Measurements from ENCODE around the gene GREM2.

GREM2 gene

DNA sequence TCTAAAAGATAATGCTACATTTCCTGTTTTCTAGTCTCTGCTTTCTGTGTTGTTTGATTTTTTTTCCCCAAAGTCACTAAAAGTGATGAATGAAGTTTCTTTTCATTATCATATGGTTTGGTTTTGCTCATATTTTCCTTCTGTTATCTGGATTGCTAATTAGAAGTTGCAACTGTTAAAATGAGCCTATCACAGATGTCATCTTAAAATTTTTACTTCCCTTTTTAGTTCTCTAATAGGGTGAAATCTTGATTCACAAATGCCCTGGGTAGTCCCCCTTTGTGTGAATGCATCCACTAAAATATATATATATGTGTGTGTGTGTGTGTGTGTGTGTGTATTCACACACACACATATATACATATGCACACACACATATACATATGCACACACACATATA, 144.1 kb downstream of the GREM2 start:
- Histone ChIP-seq H3K36me3 (no peaks in the 10 kb centered on the region), H3K9me3 (no peaks in the 10 kb centered on the region), H3K4me1 (no peaks in the 10 kb centered on the region), H3K27ac (no peak overlapping the region), H3K4me3 (no peak overlapping the region), H3K27me3 (no peaks in the 10 kb centered on the region)
- TF ChIP-seq, protein P1, sequence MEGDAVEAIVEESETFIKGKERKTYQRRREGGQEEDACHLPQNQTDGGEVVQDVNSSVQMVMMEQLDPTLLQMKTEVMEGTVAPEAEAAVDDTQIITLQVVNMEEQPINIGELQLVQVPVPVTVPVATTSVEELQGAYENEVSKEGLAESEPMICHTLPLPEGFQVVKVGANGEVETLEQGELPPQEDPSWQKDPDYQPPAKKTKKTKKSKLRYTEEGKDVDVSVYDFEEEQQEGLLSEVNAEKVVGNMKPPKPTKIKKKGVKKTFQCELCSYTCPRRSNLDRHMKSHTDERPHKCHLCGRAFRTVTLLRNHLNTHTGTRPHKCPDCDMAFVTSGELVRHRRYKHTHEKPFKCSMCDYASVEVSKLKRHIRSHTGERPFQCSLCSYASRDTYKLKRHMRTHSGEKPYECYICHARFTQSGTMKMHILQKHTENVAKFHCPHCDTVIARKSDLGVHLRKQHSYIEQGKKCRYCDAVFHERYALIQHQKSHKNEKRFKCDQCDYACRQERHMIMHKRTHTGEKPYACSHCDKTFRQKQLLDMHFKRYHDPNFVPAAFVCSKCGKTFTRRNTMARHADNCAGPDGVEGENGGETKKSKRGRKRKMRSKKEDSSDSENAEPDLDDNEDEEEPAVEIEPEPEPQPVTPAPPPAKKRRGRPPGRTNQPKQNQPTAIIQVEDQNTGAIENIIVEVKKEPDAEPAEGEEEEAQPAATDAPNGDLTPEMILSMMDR (IDR thresholded peaks at IDR 0.05), result no peak
- DNase-seq, result no peak
- intact Hi-C loops (cut with DNase I; ENCODE audit: low total_unique reads), result no loop called here

DNA sequence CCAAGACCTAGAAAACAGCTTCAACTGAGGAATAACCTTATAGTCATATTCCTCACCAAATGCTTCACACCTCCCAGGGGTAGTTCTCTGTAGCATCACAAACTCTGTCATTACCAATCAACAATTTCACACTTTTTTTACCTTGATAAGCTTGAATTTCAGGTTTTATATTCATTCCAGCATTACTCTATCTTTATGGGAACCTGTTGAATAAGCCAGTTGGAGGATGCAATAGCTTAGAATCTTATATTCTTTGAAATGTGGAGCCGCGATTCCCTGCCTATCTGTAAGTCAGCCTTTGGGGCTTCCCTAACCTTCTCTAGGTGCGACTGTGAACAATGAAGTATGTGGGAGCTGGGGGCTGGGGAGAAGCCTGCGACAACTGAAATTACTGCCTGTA, 145.4 kb downstream of the GREM2 start:
- Histone ChIP-seq H3K27me3 (no peaks in the 10 kb centered on the region), H3K4me1 (no peaks in the 10 kb centered on the region), H3K27ac (no peak overlapping the region), H3K9me3 (no peaks in the 10 kb centered on the region), H3K4me3 (no peak overlapping the region), H3K36me3 (no peaks in the 10 kb centered on the region)
- TF ChIP-seq, protein P1 (IDR thresholded peaks at IDR 0.05), result no peak
- intact Hi-C loops (cut with DNase I; ENCODE audit: low total_unique reads), result no loop called here
- DNase-seq, result no peak

DNA sequence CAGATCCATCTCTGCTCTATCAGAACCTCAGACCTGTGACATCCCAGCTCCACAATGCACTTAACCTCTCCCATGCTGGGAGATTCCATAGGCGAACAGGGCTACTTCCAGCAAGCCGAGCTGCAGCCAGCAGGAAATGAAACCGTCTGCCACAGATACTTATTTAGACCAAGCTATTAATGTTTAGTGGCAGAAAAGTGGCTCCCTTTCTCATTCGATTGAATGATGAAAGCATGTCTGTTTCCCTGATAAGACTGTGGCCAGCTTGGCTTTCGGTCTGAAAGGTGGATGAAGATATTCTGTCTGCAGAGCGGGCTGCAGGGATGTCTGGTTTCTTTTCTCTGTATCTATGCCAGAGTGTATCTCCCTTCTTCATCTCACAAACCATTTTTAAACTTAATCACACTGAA, 146.4 kb downstream of the GREM2 start:
- DNase-seq, result no peak
- intact Hi-C loops (cut with DNase I; ENCODE audit: low total_unique reads), result no loop called here
- Histone ChIP-seq H3K27ac (no peak overlapping the region), H3K36me3 (no peaks in the 10 kb centered on the region), H3K4me1 (no peaks in the 10 kb centered on the region), H3K4me3 (no peak overlapping the region), H3K27me3 (no peaks in the 10 kb centered on the region), H3K9me3 (no peaks in the 10 kb centered on the region)
- TF ChIP-seq, protein P1 (IDR thresholded peaks at IDR 0.05), result no peak

DNA sequence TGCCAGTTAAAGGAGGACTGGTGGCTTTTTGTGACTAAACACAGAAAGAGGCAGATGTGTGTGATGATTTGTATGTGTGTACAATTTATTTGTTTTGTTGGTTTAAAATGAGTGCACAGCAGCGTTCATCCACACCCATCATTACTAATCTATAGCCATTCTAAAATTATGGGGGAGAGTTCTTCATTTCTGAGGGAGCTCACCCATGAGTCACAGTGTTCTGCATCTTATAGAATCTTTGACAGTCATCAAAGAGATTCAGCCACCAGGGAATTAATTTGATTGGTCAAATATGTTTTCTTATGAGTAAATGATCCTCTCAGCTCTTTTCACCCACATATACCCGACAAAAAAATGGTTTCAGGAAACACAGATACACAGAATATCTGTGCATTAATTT, 147.9 kb downstream of the GREM2 start:
- TF ChIP-seq, protein P1 (IDR thresholded peaks at IDR 0.05), result no peak
- H3K9me3 ChIP-seq, result no peaks in the 10 kb centered on the region
- intact Hi-C loops (cut with DNase I; ENCODE audit: low total_unique reads), result no loop called here
- H3K36me3 ChIP-seq, result no peaks in the 10 kb centered on the region
- no peak for DNase-seq
- no peak overlapping the region for H3K4me3 ChIP-seq
- no peak overlapping the region for H3K27ac ChIP-seq
- H3K4me1 ChIP-seq, result no peaks in the 10 kb centered on the region
- no peaks in the 10 kb centered on the region for H3K27me3 ChIP-seq

DNA sequence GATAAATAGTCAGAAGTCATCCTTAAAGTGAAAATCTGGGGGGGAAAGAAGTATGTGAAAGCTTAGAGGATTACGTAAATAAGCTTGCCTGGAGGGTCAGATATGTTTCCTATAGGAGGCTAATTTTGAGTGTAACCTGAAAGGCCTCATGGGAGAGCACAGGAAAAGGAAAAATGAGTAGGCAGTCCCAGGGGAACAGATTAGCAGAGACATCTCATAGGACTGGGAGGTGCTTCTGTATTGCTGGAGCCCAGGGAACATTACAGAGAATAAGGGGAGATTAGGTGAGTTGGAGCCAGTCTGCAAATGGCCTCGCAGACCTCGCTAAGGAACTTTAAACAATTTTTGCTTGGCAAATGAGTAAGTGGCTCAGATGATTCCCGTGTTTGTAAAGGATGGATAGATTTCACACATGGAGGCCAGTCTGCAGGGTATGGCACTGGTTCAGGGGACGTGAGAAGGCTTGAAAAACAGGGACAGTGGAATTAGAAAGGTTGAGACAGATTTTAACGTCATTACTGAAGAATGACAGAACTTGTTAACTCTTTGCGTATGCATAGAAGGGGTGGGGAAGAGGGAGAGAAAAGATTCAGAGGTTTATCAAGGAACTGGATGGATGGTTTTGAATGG, 149.1 kb downstream of the GREM2 start:
- Histone ChIP-seq H3K36me3 (no peaks in the 10 kb centered on the region), H3K4me3 (no peak overlapping the region), H3K27me3 (no peaks in the 10 kb centered on the region), H3K9me3 (no peaks in the 10 kb centered on the region), H3K27ac (no peak overlapping the region), H3K4me1 (no peaks in the 10 kb centered on the region)
- TF ChIP-seq, protein P1 (IDR thresholded peaks at IDR 0.05), result no peak
- DNase-seq, result no peak
- intact Hi-C loops (cut with DNase I; ENCODE audit: low total_unique reads), result no loop called here

DNA sequence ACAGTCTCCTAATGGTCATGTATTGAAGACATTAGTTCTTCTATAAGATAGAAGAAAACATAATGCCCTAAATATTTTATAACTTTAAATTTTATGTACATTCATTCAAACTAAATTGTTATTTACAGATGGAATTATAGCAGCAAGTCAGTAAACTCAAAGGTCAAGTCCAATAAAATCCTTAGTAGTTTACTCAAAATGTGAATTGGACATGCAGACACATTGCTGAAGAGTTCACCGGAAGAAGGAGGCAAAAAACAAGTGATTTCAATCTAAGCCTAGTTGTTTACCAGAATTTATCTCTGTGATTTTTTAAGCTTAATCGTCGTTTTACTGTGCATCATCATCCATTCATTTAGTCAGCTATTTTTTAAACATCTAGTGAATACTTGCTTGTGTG, 149.7 kb downstream of the GREM2 start:
- no peaks in the 10 kb centered on the region for H3K27me3 ChIP-seq
- no peaks in the 10 kb centered on the region for H3K9me3 ChIP-seq
- intact Hi-C loops (cut with DNase I; ENCODE audit: low total_unique reads), result no loop called here
- TF ChIP-seq, protein P1 (IDR thresholded peaks at IDR 0.05), result no peak
- H3K4me3 ChIP-seq, result no peak overlapping the region
- H3K36me3 ChIP-seq, result no peaks in the 10 kb centered on the region
- no peaks in the 10 kb centered on the region for H3K4me1 ChIP-seq
- no peak for DNase-seq
- no peak overlapping the region for H3K27ac ChIP-seq
